Liver (tissue), 9 donors: ENCODE data around the gene PCDH15. TPM values are rescaled to one million over a fixed set of nuclear protein-coding genes. Genes with fewer than 3 reads are reported as not detected.

Source experiments
- DNase-seq: peaks from one replicate; pipeline ENCODE4 v3.0.0-alpha.2; 2017; ENCODE audit warnings: low spot score
- H3K27ac ChIP-seq, 2 donors: one replicate each; pipeline ENCODE4 v1.7.0; 2013; ENCODE audit warnings: inconsistent platforms in 2 of 2, low read length in 2 of 2, control low read depth in 1 of 2, low read depth in 1 of 2, mild to moderate bottlenecking in 1 of 2
- H3K27me3 ChIP-seq, 4 donors: one replicate each; pipeline versions ENCODE4 v1.6.1 to v1.7.0; 2013; ENCODE audit warnings: low read length in 3 of 4, inconsistent platforms in 1 of 4, mild to moderate bottlenecking in 1 of 4, moderate library complexity in 1 of 4; ENCODE audit not compliant: control insufficient read depth in 4 of 4, insufficient read depth in 4 of 4
- H3K36me3 ChIP-seq, 4 donors: one replicate each; pipeline versions ENCODE4 v1.6.1 to v1.7.0; 2013; ENCODE audit warnings: low read length in 3 of 4, mild to moderate bottlenecking in 3 of 4, low read depth in 1 of 4, moderate library complexity in 1 of 4; ENCODE audit not compliant: control insufficient read depth in 4 of 4, insufficient read depth in 3 of 4
- H3K4me1 ChIP-seq, 4 donors: one replicate each; pipeline versions ENCODE4 v1.6.1 to v1.7.0; 2013; ENCODE audit warnings: low read length in 3 of 4, mild to moderate bottlenecking in 3 of 4, moderate library complexity in 1 of 4; ENCODE audit not compliant: control insufficient read depth in 4 of 4, insufficient read depth in 4 of 4
- H3K4me3 ChIP-seq, 3 donors: one replicate each; pipeline versions ENCODE4 v1.6.1 to v1.7.0; 2013; ENCODE audit warnings: low read length in 3 of 3, control low read depth in 1 of 3, low read depth in 1 of 3, mild to moderate bottlenecking in 1 of 3
- H3K9ac ChIP-seq, 2 donors: one replicate each; pipeline ENCODE4 v1.7.0; 2013; ENCODE audit warnings: low read length in 2 of 2, mild to moderate bottlenecking in 2 of 2, moderate library complexity in 2 of 2, control low read depth in 1 of 2, low read depth in 1 of 2
- H3K9me3 ChIP-seq, 4 donors: one replicate each; pipeline versions ENCODE4 v1.6.1 to v1.7.0; 2013; ENCODE audit warnings: low read length in 3 of 4; ENCODE audit not compliant: control insufficient read depth in 4 of 4
- ATF3 ChIP-seq: IDR thresholded peaks from 2 replicates; pipeline ENCODE4 v1.6.1; 2016; ENCODE audit warnings: antibody characterized with exemption
- CTCF ChIP-seq: fragments of 150-350 bp; IDR thresholded peaks from 2 replicates; pipeline ENCODE4 v1.5.1; 2017; ENCODE audit warnings: improper control_type of control experiment, low read depth, low read length; ENCODE audit not compliant: missing input control
- EGR1 ChIP-seq, 2 donors: IDR thresholded peaks; 2 replicates each; pipeline ENCODE4 v1.6.1; 2016 to 2018; ENCODE audit warnings: antibody characterized with exemption in 2 of 2, low read depth in 2 of 2
- FOXA1 ChIP-seq: IDR thresholded peaks from 2 replicates; pipeline ENCODE4 v1.6.1; 2016; ENCODE audit warnings: antibody characterized with exemption
- FOXA2 ChIP-seq: IDR thresholded peaks from 2 replicates; pipeline ENCODE4 v1.6.1; 2016; ENCODE audit warnings: antibody characterized with exemption
- GABPA ChIP-seq, 2 donors: IDR thresholded peaks in 1 of 2; conservative IDR thresholded peaks in 1 of 2; 2 replicates each; pipeline ENCODE4 v1.6.1; 2016; ENCODE audit warnings: antibody characterized with exemption in 2 of 2, mild to moderate bottlenecking in 1 of 2, moderate library complexity in 1 of 2
- HNF4A ChIP-seq, 2 donors: conservative IDR thresholded peaks; 2 replicates each; pipeline ENCODE4 v1.6.1; 2016; ENCODE audit warnings: antibody characterized with exemption in 2 of 2, mild to moderate bottlenecking in 2 of 2
- HNF4G ChIP-seq: IDR thresholded peaks from 2 replicates; pipeline ENCODE4 v1.6.1; 2016; ENCODE audit warnings: antibody characterized with exemption
- JUND ChIP-seq, 2 donors: IDR thresholded peaks; 2 replicates each; pipeline ENCODE4 v1.6.1; 2016; ENCODE audit warnings: antibody characterized with exemption in 2 of 2
- MAX ChIP-seq: IDR thresholded peaks from 2 replicates; pipeline ENCODE4 v1.6.1; 2016; ENCODE audit warnings: antibody characterized with exemption
- NR2F2 ChIP-seq: IDR thresholded peaks from 2 replicates; pipeline ENCODE4 v1.6.1; 2016; ENCODE audit warnings: antibody characterized with exemption
- RAD21 ChIP-seq, 2 donors: IDR thresholded peaks; 2 replicates each; pipeline ENCODE4 v1.6.1; 2016; ENCODE audit warnings: antibody characterized with exemption in 2 of 2, mild to moderate bottlenecking in 2 of 2
- REST ChIP-seq: IDR thresholded peaks from 2 replicates; pipeline ENCODE4 v1.6.1; 2016; ENCODE audit warnings: antibody characterized with exemption, mild to moderate bottlenecking
- RXRA ChIP-seq, 2 donors: IDR thresholded peaks; 2 replicates each; pipeline ENCODE4 v1.6.1; 2017 to 2018; ENCODE audit warnings: antibody characterized with exemption in 2 of 2, mild to moderate bottlenecking in 1 of 2
- SP1 ChIP-seq: IDR thresholded peaks from 2 replicates; pipeline ENCODE4 v1.6.1; 2018; ENCODE audit warnings: antibody characterized with exemption, mild to moderate bottlenecking
- TAF1 ChIP-seq: conservative IDR thresholded peaks from 2 replicates; pipeline ENCODE4 v1.6.1; 2016; ENCODE audit warnings: antibody characterized with exemption, mild to moderate bottlenecking
- YY1 ChIP-seq: IDR thresholded peaks from 2 replicates; pipeline ENCODE4 v1.6.1; 2016; ENCODE audit warnings: antibody characterized with exemption, mild to moderate bottlenecking
- ZBTB33 ChIP-seq: IDR thresholded peaks from 2 replicates; pipeline ENCODE4 v1.6.1; 2016; ENCODE audit warnings: antibody characterized with exemption
- WGBS: extraction: QIAGEN DNeasy Blood & Tissue Kit; methylation state at CpG from one replicate; pipeline ENCODE4 v1.1.7; 2013; 5-methylcytosine and 5-hydroxymethylcytosine counted together
- polyA plus RNA-seq, 2 donors: library from polyadenylated mRNA; stranded (reverse) in 1 of 2; unstranded in 1 of 2; fragments of 200-250 nt in 1 of 2; fragments of >200 nt in 1 of 2; fragmentation: Nextera tagmentation in 1 of 2; extraction: Ambion mirVana in 1 of 2; gene quantifications; one replicate each; pipeline versions ENCODE4 v1.2.1 to v1.2.3, GENCODE V29; 2013 to 2015
- total RNA-seq, 2 donors: library from RNA; depleted of rRNA; stranded (reverse); fragments of >200 nt; gene quantifications; one replicate each; pipeline ENCODE4 v1.2.3, GENCODE V29; 2014
- donor health status: healthy.
- donor health status: healthy.
- donor health status: healthy.
- donor health status: healthy.
- donor health status: healthy.

Gene PCDH15
- total and polyA plus RNA-seq, 4 donors: 0.05 TPM; not detected in 3

GRCh38 chr10:53827261-53827660 lies 973.8 kb downstream of the PCDH15 start:
- no peak overlapping the region for H3K27ac ChIP-seq
- no peak for DNase-seq
- H3K4me3 ChIP-seq: no peak overlapping the region
- no peaks in the 10 kb centered on the region for H3K9me3 ChIP-seq
- no peaks in the 10 kb centered on the region for H3K4me1 ChIP-seq
- TF ChIP-seq RXRA (IDR thresholded peaks at IDR 0.05) (no peak), CTCF (no peak), EGR1 (IDR thresholded peaks at IDR 0.05; ENCODE audit: low read depth in 2 of 2) (no peak), JUND (IDR thresholded peaks at IDR 0.05) (no peak), GABPA (IDR thresholded peaks at IDR 0.05 in 1 of 2, conservative IDR thresholded peaks at IDR 0.05 in 1 of 2) (no peak), REST (no peak), FOXA1 (no peak), MAX (no peak), HNF4A (conservative IDR thresholded peaks at IDR 0.05) (no peak), YY1 (no peak), ZBTB33 (no peak), HNF4G (no peak), TAF1 (no peak), SP1 (no peak), ATF3 (no peak), FOXA2 (no peak), NR2F2 (no peak), RAD21 (IDR thresholded peaks at IDR 0.05) (no peak)
- no peak overlapping the region for H3K9ac ChIP-seq
- no peaks in the 10 kb centered on the region for H3K27me3 ChIP-seq
- 91% methylated on average over 15 of the region's 15 CpGs for whole genome bisulfite sequencing
- H3K36me3 ChIP-seq: no peaks in the 10 kb centered on the region
